Body of pancreas (tissue), 4 donors: ENCODE measurements around the gene PTPRF. TPM values are rescaled to one million over a fixed set of nuclear protein-coding genes. Genes with fewer than 3 reads are reported as not detected.

ENCODE experiments used
- ATAC-seq: fragments of 150-250 bp; one replicate; pipeline ENCODE4 v1.9.1; 2016
- DNase-seq, 4 donors: peaks; one replicate each; pipeline ENCODE4 v3.0.0-alpha.2; 2019
- H3K27ac ChIP-seq, 4 donors: fragments of 200-600 bp; sonication (generic); 1 replicate in 3 of 4; 2 replicates in 1 of 4; pipeline versions ENCODE4 v1.5.1 to v1.6.1; 2016 to 2019; ENCODE audit warnings: mild to moderate bottlenecking in 1 of 4, mixed read lengths in 1 of 4, moderate library complexity in 1 of 4
- H3K27me3 ChIP-seq, 2 donors: fragments of 200-600 bp; sonication (generic); one replicate each; pipeline ENCODE4 v1.6.0; 2016; ENCODE audit warnings: mild to moderate bottlenecking in 1 of 2
- H3K36me3 ChIP-seq, 2 donors: fragments of 200-600 bp; sonication (generic); replicated peaks in 1 of 2; 2 replicates each; pipeline ENCODE4 v1.5.1; 2016; ENCODE audit warnings: low read depth in 2 of 2; ENCODE audit not compliant: insufficient read depth in 1 of 2
- H3K4me1 ChIP-seq: fragments of 200-600 bp; sonication (generic); one replicate; pipeline ENCODE4 v1.6.0; 2016
- H3K4me3 ChIP-seq, 2 donors: fragments of 200-600 bp; sonication (generic); 1 replicate in 1 of 2; 2 replicates in 1 of 2; pipeline ENCODE4 v1.5.1; 2016 to 2019
- H3K9me3 ChIP-seq, 3 donors: fragments of 200-600 bp; sonication (generic); 1 replicate in 2 of 3; 2 replicates in 1 of 3; pipeline ENCODE4 v1.5.1; 2016
- POLR2A ChIP-seq, 3 donors: fragments of 450-650 bp; IDR thresholded peaks; one replicate each; pipeline ENCODE4 v1.6.1; 2016; ENCODE audit warnings: antibody characterized with exemption in 3 of 3, mild to moderate bottlenecking in 2 of 3
- WGBS, 2 donors: methylation state at CpG; one replicate each; pipeline ENCODE4 v1.1.5; 2017; 5-methylcytosine and 5-hydroxymethylcytosine counted together
- intact Hi-C: fragments of 100-400 bp; cut with DNase I; formaldehyde crosslinking; loops from one replicate; pipeline ENCODE4 v1.15.1; 2023
- total RNA-seq, 2 donors: library from RNA; depleted of rRNA; stranded (reverse); fragments of >200 nt; gene quantifications; one replicate each; pipeline ENCODE4 v1.1.0, GENCODE V29; 2016
- TF ChIP-seq, protein P1 (sequence below), 7 experiments: fragments of 450-650 bp in 4 of 7; fragments of 200-600 bp in 3 of 7; sonication (generic) in 3 of 7; IDR thresholded peaks; one replicate each; pipeline ENCODE4 v1.5.1; 2016 to 2019; ENCODE audit warnings: antibody characterized with exemption in 7 of 7

PTPRF gene
- total RNA-seq, 2 donors from 2014 or later: 81.7 to 89.0 TPM

DNA sequence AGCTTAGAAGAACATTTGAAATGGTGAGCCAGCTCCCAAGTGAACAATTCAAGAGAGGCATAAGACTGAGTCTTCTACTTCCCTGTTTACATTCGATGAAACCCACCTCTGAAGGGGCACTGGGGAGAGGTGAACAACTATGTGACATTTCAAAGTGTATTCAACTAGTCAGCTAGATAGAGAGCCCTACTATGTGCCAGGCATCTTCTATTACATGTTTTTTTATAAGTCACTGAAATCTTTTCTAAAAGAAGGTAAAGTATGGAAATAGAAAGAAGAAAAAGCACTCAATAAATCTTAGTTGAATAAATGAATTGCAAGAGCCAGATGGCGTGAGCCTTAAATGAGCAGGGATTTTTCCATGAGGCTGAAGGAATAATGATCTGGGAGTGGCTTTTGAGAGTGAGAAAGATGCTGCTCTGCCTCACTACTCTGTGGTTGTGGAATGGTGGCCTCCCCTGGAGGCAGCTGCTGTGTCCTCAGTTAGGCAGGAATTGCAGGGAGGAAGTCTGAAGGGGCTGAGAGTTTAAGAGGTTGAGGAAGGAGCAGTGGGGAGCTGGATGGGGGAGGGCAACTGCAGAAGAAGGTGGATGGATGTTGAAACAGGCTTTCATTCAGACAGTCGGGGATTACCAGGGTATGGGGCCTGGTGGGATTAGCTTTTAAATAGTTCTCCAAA lies 10.4 kb upstream of the PTPRF start:
- ATAC-seq (no peak), DNase-seq (no peak)
- Histone ChIP-seq H3K4me3 (no peak overlapping the region), H3K27me3 (no peaks in the 10 kb centered on the region), H3K9me3 (no peaks in the 10 kb centered on the region), H3K27ac (no peak overlapping the region), H3K36me3 (no peaks in the 10 kb centered on the region), H3K4me1 (peaks cover 7% of the 10 kb centered on the region)
- WGBS, 2 donors: 49 to 65% methylated on average over 3 of the region's 3 CpGs
- TF ChIP-seq, protein P1, sequence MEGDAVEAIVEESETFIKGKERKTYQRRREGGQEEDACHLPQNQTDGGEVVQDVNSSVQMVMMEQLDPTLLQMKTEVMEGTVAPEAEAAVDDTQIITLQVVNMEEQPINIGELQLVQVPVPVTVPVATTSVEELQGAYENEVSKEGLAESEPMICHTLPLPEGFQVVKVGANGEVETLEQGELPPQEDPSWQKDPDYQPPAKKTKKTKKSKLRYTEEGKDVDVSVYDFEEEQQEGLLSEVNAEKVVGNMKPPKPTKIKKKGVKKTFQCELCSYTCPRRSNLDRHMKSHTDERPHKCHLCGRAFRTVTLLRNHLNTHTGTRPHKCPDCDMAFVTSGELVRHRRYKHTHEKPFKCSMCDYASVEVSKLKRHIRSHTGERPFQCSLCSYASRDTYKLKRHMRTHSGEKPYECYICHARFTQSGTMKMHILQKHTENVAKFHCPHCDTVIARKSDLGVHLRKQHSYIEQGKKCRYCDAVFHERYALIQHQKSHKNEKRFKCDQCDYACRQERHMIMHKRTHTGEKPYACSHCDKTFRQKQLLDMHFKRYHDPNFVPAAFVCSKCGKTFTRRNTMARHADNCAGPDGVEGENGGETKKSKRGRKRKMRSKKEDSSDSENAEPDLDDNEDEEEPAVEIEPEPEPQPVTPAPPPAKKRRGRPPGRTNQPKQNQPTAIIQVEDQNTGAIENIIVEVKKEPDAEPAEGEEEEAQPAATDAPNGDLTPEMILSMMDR (IDR thresholded peaks at IDR 0.05): no peak
- TF ChIP-seq POLR2A (IDR thresholded peaks at IDR 0.05): no peak
- intact Hi-C loops: no loop called here

DNA sequence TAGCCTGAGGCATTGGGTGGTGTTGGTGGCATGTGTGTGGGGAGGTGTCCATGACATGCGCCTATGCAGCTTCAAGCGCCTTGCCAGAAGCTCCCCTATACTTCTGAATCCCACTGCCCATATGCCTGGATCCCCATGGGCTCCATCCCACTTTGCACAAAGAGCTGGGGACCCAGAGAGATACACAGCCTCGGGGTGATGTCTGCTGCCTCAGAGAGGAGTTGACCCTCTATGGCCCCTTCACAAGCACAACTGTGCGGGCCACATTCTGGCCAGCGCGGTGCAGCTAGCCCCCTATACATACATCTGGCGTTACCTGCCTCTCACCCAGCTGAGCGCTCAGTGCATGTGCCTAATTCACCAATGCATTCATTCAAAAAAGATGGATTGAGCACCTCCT lies 9.6 kb upstream of the PTPRF start:
- TF ChIP-seq, protein P1 (IDR thresholded peaks at IDR 0.05): no peak
- TF ChIP-seq POLR2A (IDR thresholded peaks at IDR 0.05): no peak
- H3K36me3 ChIP-seq: no peaks in the 10 kb centered on the region
- H3K27me3 ChIP-seq: no peaks in the 10 kb centered on the region
- intact Hi-C loops: no loop called here
- no peak for ATAC-seq
- 86 to 87% methylated on average over 6 to 8 of the region's 8 CpGs for WGBS, 2 donors
- H3K9me3 ChIP-seq: no peaks in the 10 kb centered on the region
- no peak overlapping the region for H3K4me3 ChIP-seq
- no peak overlapping the region for H3K27ac ChIP-seq
- H3K4me1 ChIP-seq: peaks cover 7% of the 10 kb centered on the region
- no peak for DNase-seq

DNA sequence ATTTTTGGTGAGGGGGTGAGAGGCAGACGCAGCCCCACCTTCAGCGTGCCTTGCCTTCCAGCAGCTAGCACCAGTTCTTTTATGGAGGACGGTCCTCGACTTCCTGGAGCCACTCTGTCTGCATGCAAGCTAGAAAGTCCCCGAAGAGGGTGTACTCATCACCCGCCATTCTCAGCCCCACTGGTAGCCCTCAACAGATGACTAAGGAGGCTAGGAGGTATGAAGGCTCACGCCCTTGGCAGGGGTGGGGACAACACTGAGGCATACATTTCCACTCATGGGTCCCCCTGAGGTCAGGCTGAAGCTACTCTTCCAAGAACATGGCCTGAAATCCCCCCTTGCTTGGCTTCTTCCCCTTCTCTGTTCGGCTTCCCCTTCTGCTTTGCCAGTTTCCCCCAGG lies 8.9 kb upstream of the PTPRF start:
- intact Hi-C loops: no loop called here
- TF ChIP-seq POLR2A (IDR thresholded peaks at IDR 0.05): no peak
- TF ChIP-seq, protein P1 (IDR thresholded peaks at IDR 0.05): no peak
- peaks cover 7% of the 10 kb centered on the region for H3K4me1 ChIP-seq
- 74 to 83% methylated on average over 7 to 8 of the region's 8 CpGs for WGBS, 2 donors
- DNase-seq (no peak), ATAC-seq (no peak)
- no peak overlapping the region for H3K4me3 ChIP-seq
- H3K27ac ChIP-seq: no peak overlapping the region
- H3K9me3 ChIP-seq: no peaks in the 10 kb centered on the region
- no peaks in the 10 kb centered on the region for H3K27me3 ChIP-seq
- no peaks in the 10 kb centered on the region for H3K36me3 ChIP-seq

DNA sequence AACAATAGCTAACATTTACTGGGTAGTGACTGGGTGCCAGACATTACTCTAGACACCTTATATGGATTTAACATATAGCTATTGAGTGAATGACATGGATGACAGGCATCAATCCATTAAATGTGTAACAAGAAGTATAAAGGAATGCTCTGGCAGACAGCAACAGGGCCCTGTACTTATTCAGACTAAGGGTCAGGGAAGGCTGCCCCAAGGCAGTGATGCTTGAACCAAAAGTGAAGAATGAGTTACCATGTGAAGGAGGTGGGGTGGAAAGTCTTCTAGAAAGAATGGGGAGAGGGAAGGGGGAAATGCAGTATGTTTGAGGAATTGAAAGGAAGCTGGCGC lies 8.3 kb upstream of the PTPRF start:
- intact Hi-C loops: no loop called here

More for the DNA sequence above, 8.3 kb upstream of the PTPRF start:
- no peak for ATAC-seq
- TF ChIP-seq, protein P1 (IDR thresholded peaks at IDR 0.05): no peak
- no peak for TF ChIP-seq POLR2A (IDR thresholded peaks at IDR 0.05)
- no peaks in the 10 kb centered on the region for H3K36me3 ChIP-seq
- peaks cover 7% of the 10 kb centered on the region for H3K4me1 ChIP-seq
- no peak overlapping the region for H3K4me3 ChIP-seq
- H3K27me3 ChIP-seq: no peaks in the 10 kb centered on the region
- no peak overlapping the region for H3K27ac ChIP-seq
- no peaks in the 10 kb centered on the region for H3K9me3 ChIP-seq
- DNase-seq: no peak
- 86 to 92% methylated on average over 1 of the region's 1 CpG for WGBS, 2 donors
